ENCODE results near the gene PTPRN.

- TF ChIP-seq GATA2 (IDR thresholded peaks at IDR 0.05; ENCODE audit: low read depth, low read length), result no peak
- no peak for TF ChIP-seq GATA3 (IDR thresholded peaks at IDR 0.05; ENCODE audit: low read depth, low read length)
Observed at GRCh38 chr2:219289537-219290361, 19.5 kb downstream of the PTPRN start.

Measured in SH-SY5Y (cell line).